Lung (tissue), 12 donors: ENCODE data around the gene EPM2A. TPM values are rescaled to one million over a fixed set of nuclear protein-coding genes. Genes with fewer than 3 reads are reported as not detected.

Source experiments
- ATAC-seq: fragments of 200-7000 bp; cut with Tn5 transposase; one replicate; pipeline ENCODE4 v1.9.1; 2020; ENCODE audit warnings: moderate number of reproducible peaks; ENCODE audit not compliant: insufficient read depth, low FRiP score
- DNase-seq, 3 donors: peaks; one replicate each; pipeline ENCODE4 v3.0.0-alpha.2; 2013 to 2017
- H3K27ac ChIP-seq, 2 donors: one replicate each; pipeline ENCODE4 v1.5.1; 2013; ENCODE audit warnings: mild to moderate bottlenecking in 2 of 2, moderate library complexity in 2 of 2, control low read depth in 1 of 2, inconsistent platforms in 1 of 2, low read depth in 1 of 2, low read length in 1 of 2
- H3K27me3 ChIP-seq, 3 donors: one replicate each; pipeline ENCODE4 v1.5.1; 2013; ENCODE audit warnings: low read length in 2 of 3; ENCODE audit not compliant: control insufficient read depth in 3 of 3, insufficient read depth in 3 of 3
- H3K36me3 ChIP-seq, 4 donors: one replicate each; pipeline ENCODE4 v1.5.1; 2013; ENCODE audit warnings: low read length in 4 of 4, mild to moderate bottlenecking in 1 of 4, moderate library complexity in 1 of 4; ENCODE audit not compliant: control insufficient read depth in 4 of 4, insufficient read depth in 4 of 4
- H3K4me1 ChIP-seq, 5 donors: one replicate each; pipeline ENCODE4 v1.5.1; 2013; ENCODE audit warnings: low read length in 5 of 5, mild to moderate bottlenecking in 2 of 5, moderate library complexity in 1 of 5; ENCODE audit not compliant: control insufficient read depth in 5 of 5, insufficient read depth in 5 of 5
- H3K4me3 ChIP-seq: one replicate; pipeline ENCODE4 v1.5.1; 2013; ENCODE audit warnings: mild to moderate bottlenecking, control low read depth, moderate library complexity
- H3K9ac ChIP-seq, 2 donors: one replicate each; pipeline ENCODE4 v1.5.1; 2013; ENCODE audit warnings: low read length in 2 of 2, control low read depth in 1 of 2; ENCODE audit not compliant: insufficient read depth in 1 of 2
- H3K9me3 ChIP-seq, 4 donors: one replicate each; pipeline ENCODE4 v1.5.1; 2013; ENCODE audit warnings: low read length in 3 of 4, mild to moderate bottlenecking in 1 of 4, moderate library complexity in 1 of 4; ENCODE audit not compliant: control insufficient read depth in 4 of 4, insufficient read depth in 3 of 4
- WGBS, 2 donors: extraction: QIAGEN DNeasy Blood & Tissue Kit; methylation state at CpG; one replicate each; pipeline ENCODE4 v1.1.7; 2013; 5-methylcytosine and 5-hydroxymethylcytosine counted together
- polyA plus RNA-seq, 2 donors: library from polyadenylated mRNA; stranded (reverse); fragments of 200-250 nt; gene quantifications; one replicate each; pipeline ENCODE4 v1.2.1, GENCODE V29; 2013
- total RNA-seq, 2 donors: library from RNA; depleted of rRNA in 1 of 2; stranded (reverse); fragments of >200 nt in 1 of 2; gene quantifications; one replicate each; pipeline ENCODE4 v1.2.1, GENCODE V29; 2014 to 2021
- TF ChIP-seq, protein P1 (sequence below): IDR thresholded peaks from 2 replicates; pipeline ENCODE4 v1.5.1; 2012; ENCODE audit warnings: mild to moderate bottlenecking; ENCODE audit errors: control extremely low read depth, extremely low read depth
- donor health status: control.
- donor health status: control.
- donor health status: Bipolar disorder and iron deficiency.
- donor health status: healthy.
- donor health status: DM: yes; HTN: yes; CAD: no.

The EPM2A gene
- total and polyA plus RNA-seq, 4 donors = 2.8 to 13.3 (median 5.0) TPM

DNA sequence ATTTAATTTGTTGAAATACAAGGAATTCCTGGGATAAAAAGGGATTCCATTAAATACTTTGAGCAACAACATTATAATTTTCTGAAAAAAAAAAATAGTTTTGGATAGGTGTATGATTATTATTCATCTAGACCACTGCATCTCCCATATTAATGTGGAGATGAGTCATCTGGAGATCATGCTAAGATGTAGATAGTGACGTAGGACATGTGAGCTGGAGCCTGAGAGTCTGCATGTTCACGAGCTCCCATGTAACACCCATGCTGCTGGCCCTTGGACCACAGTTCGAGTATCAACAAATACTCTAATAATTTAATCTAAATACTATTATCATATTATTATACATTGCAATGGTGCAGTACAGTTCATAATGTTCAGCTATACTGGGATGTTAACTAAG is 91.6 kb downstream of the EPM2A start:
- WGBS, 2 donors = 90 to 98% methylated on average over 3 of the region's 3 CpGs
- peaks cover 0 to 2% (median 0%) of the 10 kb centered on the region in 5 donors for H3K4me1 ChIP-seq
- TF ChIP-seq, protein P1, sequence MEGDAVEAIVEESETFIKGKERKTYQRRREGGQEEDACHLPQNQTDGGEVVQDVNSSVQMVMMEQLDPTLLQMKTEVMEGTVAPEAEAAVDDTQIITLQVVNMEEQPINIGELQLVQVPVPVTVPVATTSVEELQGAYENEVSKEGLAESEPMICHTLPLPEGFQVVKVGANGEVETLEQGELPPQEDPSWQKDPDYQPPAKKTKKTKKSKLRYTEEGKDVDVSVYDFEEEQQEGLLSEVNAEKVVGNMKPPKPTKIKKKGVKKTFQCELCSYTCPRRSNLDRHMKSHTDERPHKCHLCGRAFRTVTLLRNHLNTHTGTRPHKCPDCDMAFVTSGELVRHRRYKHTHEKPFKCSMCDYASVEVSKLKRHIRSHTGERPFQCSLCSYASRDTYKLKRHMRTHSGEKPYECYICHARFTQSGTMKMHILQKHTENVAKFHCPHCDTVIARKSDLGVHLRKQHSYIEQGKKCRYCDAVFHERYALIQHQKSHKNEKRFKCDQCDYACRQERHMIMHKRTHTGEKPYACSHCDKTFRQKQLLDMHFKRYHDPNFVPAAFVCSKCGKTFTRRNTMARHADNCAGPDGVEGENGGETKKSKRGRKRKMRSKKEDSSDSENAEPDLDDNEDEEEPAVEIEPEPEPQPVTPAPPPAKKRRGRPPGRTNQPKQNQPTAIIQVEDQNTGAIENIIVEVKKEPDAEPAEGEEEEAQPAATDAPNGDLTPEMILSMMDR = no peak
- H3K27ac ChIP-seq = no peak overlapping the region
- no peak for DNase-seq
- H3K36me3 ChIP-seq = no peaks in the 10 kb centered on the region
- H3K9ac ChIP-seq = no peak overlapping the region
- no peaks in the 10 kb centered on the region for H3K27me3 ChIP-seq
- no peaks in the 10 kb centered on the region for H3K9me3 ChIP-seq
- ATAC-seq = no peak
- no peak overlapping the region for H3K4me3 ChIP-seq

DNA sequence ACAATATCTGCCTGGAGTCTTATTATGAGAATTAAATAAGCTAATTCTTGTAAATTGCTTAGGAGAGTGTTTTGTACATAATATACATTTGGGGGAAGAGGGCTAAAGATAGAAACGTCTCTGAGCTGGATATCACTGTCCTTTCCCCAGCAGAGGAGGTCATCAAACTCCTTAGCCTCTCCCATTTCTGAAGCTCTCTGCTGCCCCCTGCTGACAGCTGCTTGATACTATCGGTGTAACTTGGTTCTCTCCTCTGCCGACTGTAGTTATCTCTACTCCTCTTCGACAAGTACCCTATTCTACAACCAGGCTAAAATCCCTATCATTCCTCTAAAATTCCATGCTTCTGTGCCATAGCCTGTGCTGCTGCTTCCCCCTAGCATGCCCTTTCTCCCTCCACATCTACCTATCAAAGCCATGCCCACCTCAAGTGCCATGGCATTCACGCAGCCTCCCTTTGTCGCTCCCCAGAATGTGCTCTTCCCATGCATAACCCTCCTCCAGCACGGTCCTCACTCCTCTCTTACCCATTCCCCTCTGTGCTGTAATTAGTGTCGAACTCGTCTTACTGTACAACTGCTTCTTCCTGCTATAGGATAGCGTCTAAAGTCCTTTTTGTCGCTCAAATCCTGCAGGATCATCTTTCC is 101.2 kb downstream of the EPM2A start:
- Histone ChIP-seq H3K36me3 (peaks cover 0 to 3% (median 0%) of the 10 kb centered on the region in 4 donors), H3K27ac (no peak overlapping the region), H3K4me3 (no peak overlapping the region), H3K4me1 (peaks cover 0 to 5% (median 0%) of the 10 kb centered on the region in 5 donors), H3K9ac (no peak overlapping the region), H3K9me3 (no peaks in the 10 kb centered on the region), H3K27me3 (no peaks in the 10 kb centered on the region)
- DNase-seq (peak; percentile 85 to 88 (median 87)), ATAC-seq (peak; percentile 88)
- TF ChIP-seq, protein P1 = peak; percentile 73
- WGBS, 2 donors = 50 to 52% methylated on average over 11 of the region's 11 CpGs

DNA sequence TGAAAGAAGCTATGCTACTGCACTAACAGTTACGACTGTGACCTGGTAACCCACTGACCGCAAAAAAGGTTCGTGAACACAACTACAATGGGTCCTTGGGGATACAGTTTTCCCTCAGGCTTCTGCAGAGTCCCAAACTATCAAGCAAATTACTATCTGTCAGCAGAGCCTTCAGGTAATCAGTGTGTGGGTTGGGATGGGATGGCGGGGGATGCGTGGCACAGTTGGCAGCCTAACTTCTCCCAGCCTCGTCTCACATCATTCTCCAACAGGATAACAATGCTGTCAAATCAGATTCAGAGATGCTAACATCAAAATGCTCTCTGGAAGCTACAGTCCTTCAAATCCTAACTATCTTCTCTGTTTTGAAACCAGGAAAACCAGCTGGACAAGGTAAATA is 102.3 kb downstream of the EPM2A start:
- no peak for DNase-seq
- H3K27ac ChIP-seq = no peak overlapping the region
- no peaks in the 10 kb centered on the region for H3K27me3 ChIP-seq
- no peak overlapping the region for H3K4me3 ChIP-seq
- peaks cover 0 to 5% (median 0%) of the 10 kb centered on the region in 5 donors for H3K4me1 ChIP-seq
- H3K9me3 ChIP-seq = no peaks in the 10 kb centered on the region
- peaks cover 0 to 3% (median 0%) of the 10 kb centered on the region in 4 donors for H3K36me3 ChIP-seq
- TF ChIP-seq, protein P1 = no peak
- H3K9ac ChIP-seq = no peak overlapping the region
- 96 to 99% methylated on average over 6 of the region's 6 CpGs for WGBS, 2 donors
- no peak for ATAC-seq

DNA sequence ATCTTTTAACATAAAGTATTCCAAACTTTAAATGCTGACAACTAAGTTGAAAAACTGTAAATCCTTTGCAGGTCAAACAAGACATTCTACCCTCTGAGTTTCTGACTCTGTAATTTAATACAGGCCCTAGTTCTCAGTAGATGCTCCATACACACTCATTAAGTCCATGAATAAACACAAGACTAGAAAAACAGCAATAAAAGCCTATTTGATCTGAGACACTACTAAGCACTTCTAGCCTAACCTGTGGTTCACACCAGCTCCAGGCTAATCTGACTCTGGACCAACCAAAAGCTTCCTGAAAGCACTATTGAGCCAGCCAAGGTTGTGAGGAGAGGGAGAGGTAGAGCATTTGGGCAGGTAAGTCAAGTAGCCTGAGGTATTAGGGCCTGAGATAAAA is 103.9 kb downstream of the EPM2A start:
- no peak overlapping the region for H3K27ac ChIP-seq
- no peak for ATAC-seq
- H3K4me1 ChIP-seq = peaks cover 0 to 5% (median 0%) of the 10 kb centered on the region in 5 donors
- H3K9ac ChIP-seq = no peak overlapping the region
- DNase-seq = no peak
- TF ChIP-seq, protein P1 = no peak
- H3K4me3 ChIP-seq = no peak overlapping the region
- H3K27me3 ChIP-seq = no peaks in the 10 kb centered on the region
- H3K36me3 ChIP-seq = peaks cover 0 to 8% (median 0%) of the 10 kb centered on the region in 4 donors
- peaks cover 0 to 2% (median 0%) of the 10 kb centered on the region in 4 donors for H3K9me3 ChIP-seq
